HG03378 (cell line): ENCODE results near the gene LRRC32.

ENCODE experiments used
- ATAC-seq: cut with Tn5 transposase; IDR thresholded peaks from one replicate; pipeline ENCODE4 v1.9.1; 2021; ENCODE audit warnings: mild to moderate bottlenecking, moderate library complexity; ENCODE audit not compliant: unreplicated experiment

LRRC32 gene

DNA sequence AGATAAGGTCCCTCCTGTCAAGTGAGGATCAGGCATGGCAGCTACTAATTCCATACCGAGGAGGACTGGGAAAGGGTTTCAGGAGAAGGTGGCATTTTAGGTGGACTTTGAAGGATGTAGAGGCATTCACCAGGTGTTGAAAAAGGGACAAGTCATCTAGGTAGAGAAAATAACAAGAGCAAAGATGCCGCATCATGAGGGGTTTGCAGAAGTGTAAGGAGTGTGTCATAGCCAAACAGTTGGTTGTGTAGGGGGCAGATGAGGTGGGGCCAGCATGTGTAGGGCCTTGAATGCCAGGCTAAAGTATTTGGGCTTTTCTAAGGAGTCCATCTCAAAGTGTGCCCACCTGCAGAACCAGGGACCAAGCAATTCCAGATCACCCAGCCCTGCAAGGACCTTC lies 11.6 kb upstream of the LRRC32 start:
- no peak for ATAC-seq

DNA sequence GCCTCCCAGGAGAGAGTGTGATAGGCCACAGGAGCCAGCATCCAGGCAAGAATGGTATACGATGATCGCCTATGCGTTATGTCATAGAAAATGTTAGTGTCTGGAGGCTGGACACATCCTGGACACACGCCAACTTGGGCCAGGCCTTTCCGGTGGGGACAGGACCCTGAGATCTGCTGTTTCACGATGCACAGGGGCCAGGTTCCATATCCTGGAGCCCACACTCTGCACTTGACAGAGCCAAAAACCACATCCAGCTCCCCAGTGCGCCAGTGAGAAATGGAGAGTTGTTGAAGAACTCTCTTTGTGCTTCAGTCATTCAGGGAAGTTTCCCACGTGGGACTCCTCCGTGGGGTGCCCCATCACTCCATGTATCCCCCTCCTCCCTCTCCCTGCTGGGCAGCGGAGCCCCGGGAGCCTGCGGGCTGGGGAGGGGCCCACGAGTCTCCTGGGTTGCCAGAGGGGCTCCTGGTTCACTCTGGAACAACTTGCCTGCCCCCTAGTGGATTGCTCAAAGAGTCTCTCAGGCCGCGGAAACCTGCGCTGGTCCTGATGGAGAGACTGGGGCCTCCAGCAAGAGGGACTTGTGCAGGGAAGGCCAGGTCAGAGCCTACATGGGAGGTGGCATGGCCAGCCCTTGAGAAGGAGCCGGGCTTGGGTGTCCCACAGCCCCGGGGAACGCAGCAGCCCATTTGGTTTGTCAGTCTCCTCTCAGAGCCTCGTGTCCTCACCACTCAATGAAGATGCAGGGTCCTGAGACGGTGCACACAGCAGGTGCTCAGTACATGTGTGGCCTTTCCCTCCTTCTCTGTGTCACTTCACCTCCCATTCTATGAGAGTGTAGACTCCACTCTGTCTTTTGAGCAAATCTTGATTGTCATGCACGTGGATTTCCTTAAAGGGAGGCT lies 10.2 kb upstream of the LRRC32 start:
- ATAC-seq: no peak

DNA sequence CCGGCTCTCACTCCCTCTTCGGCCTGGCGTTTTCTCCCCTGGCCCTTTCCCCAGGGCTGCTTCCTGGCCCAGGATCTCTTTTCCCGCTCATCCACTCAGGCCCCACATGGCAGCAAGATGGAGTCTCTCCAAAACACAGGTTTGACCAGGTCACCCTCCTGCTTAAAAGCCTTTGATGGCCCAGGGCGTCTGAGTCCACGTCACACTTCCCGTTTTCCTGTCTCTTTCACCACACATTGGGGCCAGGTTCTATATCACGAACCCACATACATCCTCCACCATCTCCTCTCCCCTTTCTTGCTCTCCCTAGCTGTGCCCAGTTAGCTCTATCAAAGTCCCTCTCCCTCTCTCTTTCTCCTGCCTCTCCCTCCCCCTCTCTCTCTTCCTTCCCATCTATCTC lies 7.8 kb upstream of the LRRC32 start:
- no peak for ATAC-seq

DNA sequence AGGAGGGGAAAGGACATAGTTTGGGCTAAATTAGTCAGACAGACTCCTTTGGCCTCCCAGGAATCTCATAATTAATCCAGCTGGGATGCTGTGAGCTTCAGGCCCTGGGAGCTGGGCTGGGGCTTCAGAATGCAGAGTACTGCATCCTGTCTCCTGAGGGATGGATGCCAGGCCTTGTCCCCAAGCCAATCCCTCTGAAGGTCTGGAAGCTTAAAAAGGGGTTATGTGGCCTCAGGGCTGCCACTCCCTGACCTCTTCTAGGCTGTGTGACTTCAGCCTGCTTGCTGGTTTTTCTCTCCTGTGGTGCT lies 6.9 kb upstream of the LRRC32 start:
- ATAC-seq: no peak

DNA sequence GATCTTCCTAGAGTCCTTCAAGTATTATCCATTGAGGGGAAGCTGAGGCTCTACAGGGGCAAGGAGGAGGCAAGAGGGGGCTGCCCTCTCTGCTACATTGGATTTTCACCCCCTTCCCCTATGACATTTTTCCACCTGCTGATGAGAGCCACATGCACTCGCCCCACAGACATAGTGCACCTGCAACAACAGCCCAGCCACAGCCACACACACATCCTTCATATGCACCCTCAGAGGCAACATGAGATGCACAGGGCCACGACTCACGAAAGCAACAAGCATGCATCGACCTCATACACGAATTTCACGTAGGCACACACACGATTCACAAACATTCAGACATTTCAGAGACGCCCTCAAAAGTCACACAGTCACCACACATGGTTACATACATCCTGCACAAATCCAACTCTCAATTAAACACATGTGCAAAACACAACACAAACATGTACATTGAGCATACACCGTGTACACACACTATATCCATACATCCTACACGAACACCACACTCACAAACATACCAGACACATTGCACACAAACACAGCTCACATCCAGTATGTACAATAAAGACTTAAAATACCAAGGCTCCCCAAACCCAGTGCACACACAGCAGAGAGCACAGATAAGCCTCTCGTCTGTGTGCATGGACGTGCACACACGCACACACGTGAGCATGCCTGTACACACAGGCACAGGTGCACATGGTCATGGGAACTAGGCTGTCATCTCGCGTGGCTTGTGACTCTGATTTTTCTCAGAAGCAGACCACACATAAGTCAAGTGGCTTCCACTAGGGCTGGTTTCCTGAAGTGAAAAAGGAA lies 6.3 kb upstream of the LRRC32 start:
- ATAC-seq: no peak

DNA sequence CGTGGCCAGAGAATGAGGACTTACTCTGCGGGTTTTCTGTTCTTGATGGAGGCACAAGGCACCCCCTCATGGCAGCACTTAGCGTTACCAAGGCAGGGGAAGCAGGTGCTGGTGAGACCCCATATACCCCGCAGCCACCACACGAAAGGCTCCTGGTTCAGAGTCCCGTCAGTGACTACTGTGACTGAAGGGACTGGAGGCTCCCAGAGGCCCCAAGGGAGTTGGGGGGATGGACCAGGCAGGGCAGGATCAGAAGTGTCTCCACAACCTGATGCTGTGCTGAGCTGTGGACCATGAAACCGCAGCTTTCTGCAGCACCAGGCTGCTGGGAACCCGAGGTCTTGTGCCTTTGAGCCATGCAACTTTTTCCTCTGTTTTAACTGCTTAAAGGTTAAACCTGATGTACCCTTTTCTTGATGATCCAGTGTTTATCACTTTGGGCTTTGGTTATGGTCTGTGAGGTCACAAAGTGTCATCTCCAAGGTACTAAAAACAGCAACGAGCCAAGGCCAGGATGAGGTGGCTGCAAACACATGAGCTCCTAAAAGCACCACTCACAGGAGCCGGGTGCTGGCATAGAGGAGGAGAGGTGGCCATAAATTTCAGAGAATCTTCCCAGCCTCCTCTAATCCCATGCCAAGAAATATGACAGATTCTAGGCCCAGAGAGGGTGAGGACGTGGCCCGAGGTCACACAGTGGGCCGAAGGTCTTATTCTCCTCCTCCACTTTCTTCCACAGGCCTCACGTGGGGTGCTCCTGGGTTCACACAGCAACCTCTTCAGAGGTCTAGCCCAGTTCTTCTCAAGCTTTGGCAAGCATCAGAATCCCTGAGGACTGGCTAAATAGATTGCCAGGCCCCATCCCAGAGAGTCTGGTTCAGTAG lies 4.2 kb upstream of the LRRC32 start:
- ATAC-seq: no peak

DNA sequence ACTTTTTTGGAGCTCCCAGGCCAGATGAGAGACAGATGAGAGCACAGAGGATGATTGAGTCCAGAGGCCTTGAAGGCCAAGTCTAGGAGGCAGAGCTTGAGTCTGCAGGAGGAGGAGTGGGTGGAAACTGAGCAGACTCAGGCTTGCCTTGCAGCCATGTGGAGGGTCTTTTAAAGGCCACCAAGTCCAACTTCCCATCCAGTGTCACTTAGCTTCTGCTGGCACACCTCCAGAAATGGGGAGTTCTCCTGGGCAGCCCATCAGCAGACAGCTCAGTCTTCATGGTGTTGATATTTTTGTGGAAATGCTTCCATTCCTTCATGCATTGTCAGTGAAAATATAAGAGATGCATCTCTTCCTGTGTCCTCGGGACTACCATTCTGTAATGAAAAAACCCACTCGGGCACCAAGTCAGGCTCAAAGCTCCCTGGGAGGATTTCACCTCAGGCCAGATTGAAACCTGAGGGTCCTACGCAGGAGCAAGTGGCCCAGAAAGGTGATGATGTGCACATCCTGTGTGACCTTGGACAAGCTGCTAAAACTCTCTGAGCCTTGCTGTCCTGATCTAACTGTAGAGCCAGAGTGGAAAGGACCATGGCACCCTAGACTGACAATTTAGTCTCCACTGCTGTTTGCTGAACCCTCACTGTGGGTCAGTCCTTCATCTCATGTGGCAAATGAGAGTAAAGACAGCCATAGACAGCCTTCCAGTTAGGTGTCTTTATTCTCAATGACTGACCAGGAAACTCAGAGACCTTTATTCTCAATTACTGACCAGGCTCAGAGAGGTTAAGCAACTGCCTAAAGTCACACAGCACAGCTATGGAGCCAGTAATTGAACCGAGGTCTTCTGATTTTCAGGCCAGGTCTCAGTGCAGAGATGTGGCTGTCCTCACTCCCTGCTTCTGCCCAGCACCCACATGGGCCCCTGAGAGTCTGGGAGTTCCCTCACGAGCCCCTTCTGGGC lies 2.9 kb upstream of the LRRC32 start:
- ATAC-seq: no peak

DNA sequence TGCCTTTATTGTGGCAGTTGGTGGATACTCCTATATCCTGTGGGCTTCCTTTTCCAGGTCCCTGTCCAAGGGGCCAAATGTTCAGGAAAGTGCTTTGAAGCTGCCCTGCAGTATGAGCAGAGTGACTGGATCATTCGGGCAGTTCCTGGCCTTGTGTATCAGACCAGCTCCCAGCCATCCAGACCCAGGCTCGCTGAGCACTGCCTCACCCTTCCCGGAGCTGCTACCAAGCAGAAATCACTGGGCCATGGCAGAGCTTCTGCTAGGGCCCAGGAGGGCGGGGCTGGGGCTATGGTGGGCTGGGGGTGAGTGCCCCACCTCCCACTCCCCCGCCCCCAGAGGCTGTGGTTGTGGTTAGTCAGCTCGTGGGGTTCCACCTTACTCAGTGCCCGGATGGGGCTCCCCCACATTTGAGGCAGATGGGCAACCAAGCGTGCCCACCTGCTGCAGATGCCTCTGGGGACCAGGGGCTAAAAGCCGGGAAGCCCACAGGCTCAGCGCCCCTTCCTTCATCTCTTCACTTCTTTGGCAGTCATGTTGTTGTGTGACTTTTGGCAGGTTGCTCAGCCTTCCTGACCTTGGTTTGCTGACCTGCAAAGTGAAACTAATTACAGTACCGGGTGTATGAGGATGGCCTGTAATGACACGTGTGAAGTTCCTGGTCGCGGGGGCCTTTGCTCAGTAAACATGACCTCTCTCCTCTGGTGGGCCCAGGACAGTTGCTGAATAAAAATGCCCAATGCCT lies 2.1 kb upstream of the LRRC32 start:
- ATAC-seq: peak; percentile 59

DNA sequence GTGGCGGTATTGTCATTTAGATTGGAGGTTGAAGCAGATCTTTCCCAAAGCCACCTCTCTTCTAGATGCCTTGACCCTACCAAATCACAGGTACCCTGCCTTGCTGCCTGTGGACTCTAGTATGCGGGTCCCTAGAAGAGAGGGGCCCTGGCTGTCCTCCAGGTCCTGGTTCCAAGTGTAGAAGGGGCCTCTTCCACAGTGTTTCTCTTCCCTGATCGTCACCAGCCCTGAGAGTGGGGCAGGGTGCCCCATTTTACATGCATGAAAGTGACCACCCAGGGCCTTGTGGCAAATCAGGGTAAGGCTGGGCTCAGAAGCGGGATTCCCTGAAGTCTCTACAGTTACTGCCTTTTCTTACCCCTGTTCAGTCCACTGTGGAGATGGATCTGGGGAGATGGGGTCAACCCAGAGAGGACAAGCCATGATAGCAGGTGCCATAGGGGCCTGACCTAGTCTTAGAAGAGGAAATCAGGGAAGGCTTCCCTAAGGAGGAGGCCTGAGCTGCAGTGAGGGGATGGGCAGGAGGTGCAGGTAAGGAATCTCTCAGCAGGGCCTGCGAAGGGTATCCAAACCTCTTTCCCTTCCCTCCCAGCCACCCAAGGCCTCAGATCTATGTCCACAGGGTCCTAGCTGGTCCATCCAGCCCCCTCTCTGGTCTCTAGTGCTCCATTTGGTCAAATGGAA lies 1.2 kb upstream of the LRRC32 start:
- ATAC-seq: no peak

DNA sequence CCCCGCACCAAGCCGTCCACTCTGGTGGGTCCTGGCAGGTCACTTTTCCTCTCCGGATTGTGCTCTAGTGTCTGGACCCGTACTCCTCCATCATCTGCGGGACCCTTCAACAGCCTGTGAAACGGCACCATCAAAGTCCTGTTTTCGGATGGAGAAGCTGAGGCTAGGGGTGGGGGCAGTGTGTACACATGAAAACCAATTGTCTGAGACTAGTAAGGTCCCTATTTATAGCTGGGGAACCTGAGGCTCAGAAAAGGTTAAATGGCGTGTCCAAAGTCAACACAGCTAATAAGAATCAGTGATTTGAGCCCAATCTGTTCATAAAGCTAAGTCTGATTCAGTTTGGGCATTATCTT lies 668 bp upstream of the LRRC32 start:
- no peak for ATAC-seq

DNA sequence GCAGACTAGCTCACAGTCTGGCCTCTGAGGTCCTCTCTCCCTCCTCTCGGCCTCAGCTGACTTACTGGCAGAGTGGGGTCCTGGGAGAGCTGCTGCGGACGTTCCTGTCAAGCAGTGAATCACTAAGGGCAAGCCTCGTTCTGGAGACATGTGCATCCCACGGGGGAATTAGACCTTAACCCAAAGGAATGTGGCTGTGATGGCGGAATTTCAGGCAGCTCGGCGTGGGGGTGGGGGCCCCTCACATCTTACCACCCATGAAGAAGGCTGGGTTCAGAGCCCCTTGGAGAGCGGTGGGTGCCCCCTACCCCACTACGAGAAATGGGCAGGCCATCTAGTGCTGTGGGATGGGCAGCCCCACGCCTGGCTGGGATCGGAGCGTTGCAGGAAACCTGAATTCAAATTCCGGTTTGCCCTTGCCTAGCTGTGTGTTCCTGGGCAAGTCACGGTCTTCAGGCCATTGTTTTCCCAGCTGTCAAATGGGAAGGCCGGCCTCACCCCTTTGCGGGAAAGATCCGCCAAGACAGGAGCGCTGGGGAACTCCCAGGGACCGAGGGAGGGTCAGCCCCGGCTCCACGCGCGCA lies 554 bp downstream of the LRRC32 start:
- no peak for ATAC-seq

DNA sequence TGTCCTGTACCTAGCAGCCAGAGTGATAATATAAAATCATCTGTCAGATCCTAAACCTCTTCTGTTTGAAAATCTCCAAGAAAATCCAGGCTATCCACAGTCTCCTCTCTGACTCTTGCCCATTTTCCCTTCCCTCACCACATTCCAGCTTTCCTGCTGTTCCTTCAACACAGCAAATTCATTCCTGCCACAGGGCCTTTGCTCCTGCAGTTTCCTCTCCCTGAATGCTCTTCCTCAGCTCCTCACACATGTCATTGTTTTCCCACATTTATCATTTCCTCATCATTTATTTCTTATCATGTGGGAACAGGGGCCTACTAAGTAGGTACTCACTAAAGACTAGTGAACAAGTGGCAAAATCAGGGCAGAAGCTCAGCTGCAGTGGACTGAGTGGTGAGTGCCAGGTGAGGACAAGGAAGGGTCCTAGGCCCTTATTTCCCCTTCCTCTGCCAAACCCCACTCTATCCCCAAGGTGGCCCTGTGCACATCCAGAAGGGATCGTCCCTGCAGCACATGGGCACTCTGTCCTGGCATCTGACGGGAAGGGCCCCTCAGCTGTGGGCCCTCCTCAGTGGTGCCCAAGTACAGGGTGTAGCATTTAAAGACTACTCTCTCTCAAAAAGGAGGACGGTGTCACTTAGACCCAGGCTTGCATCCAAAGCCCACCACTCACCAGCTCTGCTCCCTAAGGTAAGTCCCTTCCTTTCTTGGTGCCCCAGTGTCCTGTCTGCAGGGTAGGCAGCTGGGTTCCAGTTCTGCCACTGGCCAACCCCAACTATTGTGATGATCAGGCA lies 2.0 kb downstream of the LRRC32 start:
- no peak for ATAC-seq

DNA sequence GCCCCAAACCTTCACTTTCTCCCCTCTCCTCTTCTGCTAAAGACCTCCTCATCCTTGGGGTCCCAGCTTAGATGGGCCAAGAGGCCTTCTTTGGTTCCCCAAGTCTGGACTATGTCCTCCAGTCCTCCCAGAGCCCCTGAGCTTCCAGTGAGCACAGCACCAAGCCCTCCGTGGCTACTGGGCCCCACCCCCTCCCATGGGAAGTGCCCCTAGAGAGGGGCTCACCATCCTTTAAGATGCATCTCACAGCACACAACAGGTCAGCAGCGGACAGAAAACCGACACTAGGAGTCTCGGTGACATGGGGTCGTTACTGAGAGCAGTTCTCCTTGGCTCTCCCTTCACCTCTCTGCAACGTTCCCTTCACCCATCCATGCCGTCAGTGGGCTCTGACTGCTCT lies 2.7 kb downstream of the LRRC32 start:
- ATAC-seq: no peak

DNA sequence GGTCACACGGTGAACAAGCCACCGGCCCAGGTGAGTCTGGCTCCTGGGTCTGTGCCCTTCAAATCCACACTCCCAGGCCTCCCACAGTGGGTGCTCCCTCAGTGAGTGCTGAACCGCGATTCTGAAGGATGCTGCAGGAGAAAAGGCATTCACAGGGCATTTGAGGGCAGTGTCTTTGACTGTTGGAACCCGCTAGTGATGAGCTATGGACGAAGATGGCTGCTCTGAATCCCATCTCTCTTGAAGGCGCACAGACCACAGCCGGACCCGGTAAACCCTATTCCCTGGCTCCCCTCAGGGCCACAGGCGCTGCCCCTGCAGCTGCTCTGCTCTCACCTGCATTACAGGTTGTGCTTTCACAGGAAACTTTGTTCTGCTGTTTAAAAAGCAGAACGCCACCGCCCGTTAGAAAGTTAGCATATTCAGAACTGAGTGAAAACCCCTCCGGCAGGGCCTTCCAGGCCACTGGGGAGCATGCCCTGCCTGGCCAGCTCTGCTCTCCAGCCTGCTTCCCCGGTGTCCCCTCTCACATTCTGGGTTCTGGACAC lies 3.2 kb downstream of the LRRC32 start:
- no peak for ATAC-seq

DNA sequence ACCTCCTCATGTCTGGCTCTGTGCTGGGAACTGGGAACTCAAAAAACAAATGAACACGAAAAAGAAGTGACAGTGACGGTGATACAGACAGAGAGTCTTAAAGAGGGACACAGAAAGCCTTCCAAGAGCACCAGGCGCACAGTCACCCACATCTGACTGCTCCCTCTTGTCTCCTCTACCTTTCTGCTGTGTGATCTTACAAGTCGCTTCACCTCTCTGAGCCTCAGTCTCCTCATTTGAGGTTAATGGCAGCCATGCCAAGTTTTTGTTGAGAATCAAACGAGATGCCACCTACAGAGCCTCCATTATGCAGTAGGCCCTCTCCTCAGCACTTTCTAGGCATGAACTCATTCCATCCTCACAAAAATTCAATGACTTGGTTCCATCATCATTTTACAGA lies 3.7 kb downstream of the LRRC32 start:
- no peak for ATAC-seq

DNA sequence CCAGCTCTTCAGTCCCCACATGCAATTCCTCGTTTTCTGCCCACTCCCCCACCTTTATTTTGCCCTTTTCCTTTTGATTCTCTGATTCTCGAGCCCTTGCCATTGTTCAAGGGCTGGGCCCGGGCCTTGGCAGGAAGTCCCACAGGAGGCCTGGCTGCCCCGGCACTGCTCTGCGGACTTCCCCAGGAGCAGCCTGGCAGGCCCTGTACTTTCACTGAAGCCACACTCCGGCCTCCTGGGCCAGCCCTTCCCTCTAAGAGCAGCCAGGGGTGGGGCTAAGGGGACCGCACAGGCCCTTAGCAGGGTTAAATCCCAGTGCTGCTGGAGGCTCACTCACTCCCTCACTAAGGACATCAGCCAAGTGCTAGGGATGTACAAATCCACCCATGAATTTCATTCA lies 4.1 kb downstream of the LRRC32 start:
- ATAC-seq: no peak

DNA sequence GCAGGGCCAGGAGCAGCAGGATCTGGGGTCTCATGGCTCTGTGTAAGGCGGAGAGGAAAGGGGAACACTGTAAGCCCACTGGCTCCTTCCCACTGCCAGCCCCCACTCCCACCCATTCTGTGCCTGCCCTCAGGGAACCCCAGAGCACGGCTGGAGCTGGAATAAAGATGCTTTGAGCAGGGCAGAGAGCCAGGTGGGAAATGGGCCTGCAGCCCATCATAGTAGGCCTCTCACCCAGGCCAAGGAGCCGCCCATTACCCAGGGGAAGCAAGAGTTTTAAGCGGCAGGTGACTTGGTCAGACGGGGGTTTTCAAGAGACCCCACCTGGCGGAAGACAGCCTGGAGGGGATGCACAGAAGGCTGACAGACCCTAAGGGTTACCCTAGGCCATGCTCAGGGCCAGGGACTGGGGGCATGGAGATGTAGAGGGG lies 4.6 kb downstream of the LRRC32 start:
- no peak for ATAC-seq

DNA sequence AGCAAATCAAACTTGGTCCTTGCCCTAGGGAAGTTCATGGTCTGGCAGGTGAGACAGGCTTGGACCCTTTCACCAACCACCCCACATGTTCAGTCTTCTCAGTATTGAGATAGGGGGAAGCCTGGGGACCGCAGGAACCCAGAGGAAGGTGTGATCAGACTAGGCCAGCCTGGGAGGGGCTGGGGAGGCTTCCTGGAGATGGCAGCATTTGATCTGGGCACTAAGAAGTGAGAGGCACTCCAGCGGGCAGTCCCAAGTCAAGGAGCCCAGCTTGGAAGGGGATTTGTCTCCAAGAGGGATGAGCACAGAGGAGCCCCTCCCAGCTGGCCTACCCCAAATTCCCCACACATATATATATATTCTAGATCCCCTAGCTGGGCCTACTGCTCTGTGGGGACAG lies 5.4 kb downstream of the LRRC32 start:
- ATAC-seq: no peak
